Upper lobe of left lung (tissue), 6 donors: ENCODE measurements around the gene YWHAE. TPM values are rescaled to one million over a fixed set of nuclear protein-coding genes. Genes with fewer than 3 reads are reported as not detected.
A peak's percentile ranks its signal among the peaks of the same experiment; 100 is the strongest.

Source experiments
- ATAC-seq, 2 donors: fragments of 200-7000 bp; cut with Tn5 transposase; one replicate each; pipeline ENCODE4 v1.9.1; 2022; ENCODE audit warnings: mild to moderate bottlenecking in 2 of 2, moderate library complexity in 2 of 2; ENCODE audit not compliant: low FRiP score in 2 of 2
- DNase-seq, 2 donors: peaks; one replicate each; pipeline ENCODE4 v3.0.0-alpha.2; 2019 to 2020
- H3K27ac ChIP-seq, 4 donors: fragments of 200-600 bp; sonication (generic); one replicate each; pipeline ENCODE4 v1.5.1; 2016 to 2019
- H3K27me3 ChIP-seq, 4 donors: fragments of 200-600 bp; sonication (generic); one replicate each; pipeline ENCODE4 v1.5.1; 2017 to 2019
- H3K36me3 ChIP-seq, 4 donors: fragments of 200-600 bp; sonication (generic); one replicate each; pipeline ENCODE4 v1.5.1; 2016 to 2019
- H3K4me1 ChIP-seq, 4 donors: fragments of 200-600 bp; sonication (generic); one replicate each; pipeline ENCODE4 v1.5.1; 2018 to 2019
- H3K4me3 ChIP-seq, 4 donors: fragments of 200-600 bp; sonication (generic); one replicate each; pipeline ENCODE4 v1.5.1; 2017 to 2019; ENCODE audit warnings: mild to moderate bottlenecking in 2 of 4, moderate library complexity in 1 of 4
- H3K9me3 ChIP-seq, 4 donors: fragments of 200-600 bp; sonication (generic); one replicate each; pipeline ENCODE4 v1.5.1; 2018 to 2019
- CTCF ChIP-seq, 6 experiments: fragments of 450-650 bp in 4 of 6; fragments of 200-600 bp in 2 of 6; sonication (generic) in 2 of 6; IDR thresholded peaks; one replicate each; pipeline ENCODE4 v1.5.1; 2016 to 2019; ENCODE audit warnings: antibody characterized with exemption in 6 of 6
- EP300 ChIP-seq, 4 donors: sonication (generic); formaldehyde crosslinking; IDR thresholded peaks; one replicate each; pipeline ENCODE4 v1.5.1; 2017; ENCODE audit warnings: antibody characterized with exemption in 4 of 4, control low read depth in 2 of 4
- POLR2A ChIP-seq, 4 donors: fragments of 450-650 bp; IDR thresholded peaks; one replicate each; pipeline ENCODE4 v1.5.1; 2016 to 2017; ENCODE audit warnings: antibody characterized with exemption in 4 of 4, mild to moderate bottlenecking in 2 of 4
- POLR2AphosphoS5 ChIP-seq, 2 donors: sonication (generic); formaldehyde crosslinking; IDR thresholded peaks; one replicate each; pipeline ENCODE4 v1.5.1; 2017; ENCODE audit warnings: antibody characterized with exemption in 2 of 2
- WGBS, 2 donors: methylation state at CpG; one replicate each; pipeline ENCODE4 v1.1.5; 2017 to 2018; 5-methylcytosine and 5-hydroxymethylcytosine counted together
- total RNA-seq, 6 donors: library from RNA; depleted of rRNA in 4 of 6; stranded (reverse); fragments of >200 nt in 4 of 6; gene quantifications; one replicate each; pipeline versions ENCODE4 v1.1.0 to v1.2.1, GENCODE V29; 2016 to 2021
- donor health status: DM: no; HTN: no; CAD: no; lungs with moderate emphysema.
- donor health status: DM: no; HTN: yes; CAD: no; lungs with severe emphysema.

YWHAE gene
- total RNA-seq, 6 donors from 2014 or later = 318 to 698 (median 384) TPM

GRCh38 chr17:1377334-1377733, 22.7 kb downstream of the YWHAE start:
- H3K4me3 ChIP-seq = no peak overlapping the region
- peaks cover 81 to 98% (median 86%) of the 10 kb centered on the region in 4 donors for H3K4me1 ChIP-seq
- H3K9me3 ChIP-seq = no peaks in the 10 kb centered on the region
- WGBS, 2 donors = 62 to 72% methylated on average over 3 of the region's 3 CpGs
- DNase-seq = no peak
- H3K27ac ChIP-seq = no peak overlapping the region
- TF ChIP-seq POLR2AphosphoS5 (IDR thresholded peaks at IDR 0.05) (no peak), EP300 (IDR thresholded peaks at IDR 0.05) (no peak), CTCF (IDR thresholded peaks at IDR 0.05) (no peak), POLR2A (IDR thresholded peaks at IDR 0.05) (no peak)
- H3K27me3 ChIP-seq = no peaks in the 10 kb centered on the region
- H3K36me3 ChIP-seq = peaks cover 0 to 15% (median 3%) of the 10 kb centered on the region in 4 donors
- no peak for ATAC-seq

- 51 to 61% methylated on average over 5 of the region's 5 CpGs for WGBS, 2 donors
- Histone ChIP-seq H3K4me1 (peaks cover 78 to 99% (median 85%) of the 10 kb centered on the region in 4 donors), H3K27me3 (no peaks in the 10 kb centered on the region), H3K27ac (peak overlapping the region in 1 of 4 donors; percentile 10), H3K9me3 (no peaks in the 10 kb centered on the region), H3K4me3 (no peak overlapping the region), H3K36me3 (peaks cover 0 to 16% (median 3%) of the 10 kb centered on the region in 4 donors)
- DNase-seq = no peak
- TF ChIP-seq EP300 (IDR thresholded peaks at IDR 0.05) (no peak), POLR2A (IDR thresholded peaks at IDR 0.05) (no peak), CTCF (IDR thresholded peaks at IDR 0.05) (no peak), POLR2AphosphoS5 (IDR thresholded peaks at IDR 0.05) (no peak)
- ATAC-seq = no peak
These were observed 24.0 kb downstream of the YWHAE start for GRCh38 chr17:1376061-1376460.

GRCh38 chr17:1375615-1376014, 24.4 kb downstream of the YWHAE start:
- Histone ChIP-seq H3K27me3 (no peaks in the 10 kb centered on the region), H3K4me3 (no peak overlapping the region), H3K4me1 (peaks cover 75 to 97% (median 81%) of the 10 kb centered on the region in 4 donors), H3K36me3 (peaks cover 0 to 18% (median 3%) of the 10 kb centered on the region in 4 donors), H3K27ac (peak overlapping the region in 1 of 4 donors; percentile 11), H3K9me3 (no peaks in the 10 kb centered on the region)
- no peak for ATAC-seq
- WGBS, 2 donors = 19 to 37% methylated on average over 2 of the region's 2 CpGs
- TF ChIP-seq EP300 (IDR thresholded peaks at IDR 0.05) = no peak
- TF ChIP-seq CTCF (IDR thresholded peaks at IDR 0.05) = no peak
- no peak for DNase-seq

GRCh38 chr17:1374431-1375177, 25.4 kb downstream of the YWHAE start:
- DNase-seq = no peak
- H3K4me3 ChIP-seq = no peak overlapping the region

More at GRCh38 chr17:1374431-1375177, 25.4 kb downstream of the YWHAE start:
- WGBS, 2 donors = 57 to 58% methylated on average over 10 of the region's 10 CpGs
- peaks cover 0 to 20% (median 3%) of the 10 kb centered on the region in 4 donors for H3K36me3 ChIP-seq
- peak overlapping the region in 3 of 4 donors; percentile 4 to 28 (median 11) for H3K27ac ChIP-seq
- no peaks in the 10 kb centered on the region for H3K9me3 ChIP-seq
- H3K27me3 ChIP-seq = no peaks in the 10 kb centered on the region
- TF ChIP-seq POLR2AphosphoS5 (IDR thresholded peaks at IDR 0.05) (no peak), POLR2A (IDR thresholded peaks at IDR 0.05) (no peak), EP300 (IDR thresholded peaks at IDR 0.05) (no peak), CTCF (IDR thresholded peaks at IDR 0.05) (no peak)
- ATAC-seq = peak; percentile 15 to 55
- H3K4me1 ChIP-seq = peaks cover 66 to 88% (median 72%) of the 10 kb centered on the region in 4 donors
